NOMO-1 treated with DMSO at 0.1 percent for 48 hours (cell line): ENCODE data around the gene SLX9.

Experiments used
- DNase-seq: peaks from one replicate; lab custom pipeline; 2025; ENCODE audit not compliant: unreplicated experiment; lab: John Stamatoyannopoulos, UW

SLX9 gene

DNA sequence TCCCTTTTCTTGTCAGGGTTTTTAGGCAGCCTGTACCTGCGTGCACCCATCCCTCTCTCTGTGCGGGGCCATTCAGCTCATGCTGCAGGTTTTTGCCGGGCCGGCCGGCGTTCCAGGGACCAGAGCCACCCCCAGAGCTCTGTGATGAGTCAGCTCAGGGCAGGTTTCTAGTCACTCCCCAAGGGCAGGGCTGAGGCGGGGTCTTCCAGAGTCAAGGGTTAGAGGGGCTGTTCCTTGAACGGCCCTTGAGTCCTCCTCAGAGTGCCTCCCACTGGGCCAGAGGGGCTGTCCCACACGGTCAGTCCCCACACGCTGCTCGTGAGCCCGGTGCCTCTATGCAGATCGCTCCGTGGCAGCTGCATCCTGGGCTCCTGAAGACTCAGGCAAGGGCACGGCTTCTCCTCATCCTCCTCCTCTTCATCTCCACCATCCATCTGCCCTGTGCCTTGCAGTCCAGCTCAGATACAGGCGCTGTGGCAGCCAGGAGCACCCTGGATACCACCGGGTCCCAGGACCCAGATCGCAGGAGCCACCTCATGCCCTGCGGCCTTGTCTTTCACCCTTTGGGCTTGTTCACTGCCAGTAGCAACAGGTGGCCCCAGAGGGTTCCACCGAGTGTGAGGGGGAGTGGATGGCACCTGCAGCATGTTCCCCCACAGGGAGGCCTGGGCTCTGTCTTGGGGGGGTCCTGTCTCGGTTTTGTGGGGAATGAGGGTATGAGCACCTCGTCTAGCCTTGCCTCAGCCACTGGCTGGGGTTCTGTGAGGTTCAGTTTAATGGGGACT is 17.4 kb downstream of the SLX9 start:
- no peak for DNase-seq

DNA sequence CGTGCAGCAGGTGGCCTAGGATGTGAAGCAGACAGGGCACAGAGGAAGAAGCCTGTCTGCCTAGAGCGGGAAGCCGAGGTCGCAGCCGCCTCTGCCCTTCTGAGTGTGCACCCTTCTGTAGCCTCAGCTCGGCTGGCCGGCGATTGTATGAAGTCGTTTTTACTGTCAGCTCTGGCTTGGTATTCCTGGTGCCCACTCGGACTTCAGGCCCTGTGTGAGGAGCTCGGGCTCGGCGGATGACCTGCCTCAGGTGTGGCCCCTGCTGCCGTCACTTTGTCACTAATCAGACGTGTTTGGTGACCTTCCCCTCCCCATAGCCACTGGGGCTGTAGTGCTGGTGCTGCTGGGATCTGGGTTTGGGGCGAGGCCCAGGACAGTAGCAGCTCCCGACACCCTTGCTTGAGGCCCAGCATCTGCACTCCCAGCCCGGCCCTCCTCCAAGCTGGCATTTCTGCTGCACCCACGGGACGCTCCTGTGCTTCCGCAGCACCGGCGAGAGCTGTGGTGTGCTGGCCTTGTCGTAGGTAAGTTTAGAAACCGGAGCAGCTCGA is 18.1 kb downstream of the SLX9 start:
- no peak for DNase-seq

- no peak for DNase-seq
Measured at GRCh38 chr21:44958471-44959191, 18.8 kb downstream of the SLX9 start.

- DNase-seq: no peak
Measured at GRCh38 chr21:44959376-44960091, 19.7 kb downstream of the SLX9 start.

- DNase-seq: no peak
Measured at GRCh38 chr21:44960141-44961092, 20.6 kb downstream of the SLX9 start.

DNA sequence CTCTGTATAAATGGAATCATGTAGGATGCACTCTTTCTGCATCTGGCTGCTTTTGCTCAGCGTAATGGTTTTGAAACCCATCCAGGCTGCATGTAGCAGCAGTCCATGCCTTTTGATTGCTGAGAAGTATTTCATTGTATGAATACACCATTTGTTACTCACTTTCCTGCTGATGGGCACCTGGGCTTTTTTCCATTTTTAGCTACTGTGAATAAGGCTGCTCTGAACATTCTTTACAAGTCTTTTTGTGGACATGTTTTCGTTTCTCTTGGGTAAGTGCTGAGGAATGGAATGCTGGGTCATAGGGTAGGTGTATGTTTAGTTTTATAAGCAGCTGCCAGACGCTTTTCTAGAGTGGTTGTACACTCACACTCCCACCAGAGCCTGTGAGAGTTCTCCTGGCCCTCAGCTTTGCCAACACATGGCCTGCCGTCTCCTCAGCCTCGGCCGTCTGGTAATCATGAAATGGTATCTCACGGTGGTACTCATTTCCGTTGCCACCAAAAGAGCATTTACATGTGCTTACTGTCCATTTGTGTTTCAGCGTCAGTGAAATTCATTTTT is 22.7 kb downstream of the SLX9 start:
- no peak for DNase-seq

GRCh38 chr21:44964381-44964780 is 24.6 kb downstream of the SLX9 start:
- no peak for DNase-seq

GRCh38 chr21:44965251-44966022 is 25.6 kb downstream of the SLX9 start:
- no peak for DNase-seq

DNA sequence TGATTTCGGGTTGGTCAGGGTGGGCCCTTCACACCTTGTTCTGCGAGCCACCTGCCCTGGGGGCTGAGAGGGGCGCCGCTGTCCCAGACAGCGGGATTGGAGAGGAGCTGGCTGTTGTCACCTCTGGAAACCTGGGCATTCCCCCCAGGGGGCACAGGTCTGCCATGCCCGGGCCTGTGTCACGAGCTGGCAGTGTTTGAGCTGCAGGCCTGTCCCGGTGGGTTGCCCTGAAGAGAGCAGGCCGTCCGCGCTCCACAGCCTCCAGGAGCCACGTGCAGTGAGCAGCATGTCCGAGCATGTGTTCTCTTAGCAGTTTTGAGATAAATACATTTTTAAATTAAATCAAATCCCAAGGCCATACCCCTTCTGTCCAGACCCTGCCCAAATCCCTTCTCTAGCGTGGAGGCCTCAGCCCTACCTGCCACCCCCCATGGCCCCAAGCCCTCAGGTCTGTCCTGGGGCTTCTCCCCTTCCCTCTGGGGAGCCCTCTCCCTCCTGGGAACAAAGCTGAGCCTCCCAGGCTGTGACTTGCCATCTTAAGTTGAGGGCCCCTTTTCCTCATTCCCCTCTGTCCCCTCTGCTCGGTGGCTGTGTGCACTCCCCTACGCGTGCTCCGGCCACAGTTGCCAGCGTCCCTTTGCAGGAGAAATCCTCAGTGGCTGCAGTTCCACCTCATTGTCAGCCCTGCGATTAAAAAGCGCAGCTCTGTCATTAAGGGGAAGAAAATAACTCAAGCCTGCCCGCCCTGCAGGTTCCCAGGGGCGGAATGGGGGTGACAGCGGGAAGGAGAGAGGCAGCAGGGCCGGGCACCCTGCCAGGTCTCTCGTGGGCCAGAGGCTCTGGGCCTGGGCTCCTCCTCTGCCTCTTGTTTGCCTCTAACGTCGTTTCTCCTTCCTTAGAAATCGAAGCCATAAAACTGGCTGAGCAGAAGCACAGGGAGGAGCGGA is 26.6 kb downstream of the SLX9 start:
- no peak for DNase-seq

GRCh38 chr21:44967082-44968047 is 27.5 kb downstream of the SLX9 start:
- no peak for DNase-seq

- no peak for DNase-seq
Measured at GRCh38 chr21:44969066-44969670, 29.3 kb downstream of the SLX9 start.

DNA sequence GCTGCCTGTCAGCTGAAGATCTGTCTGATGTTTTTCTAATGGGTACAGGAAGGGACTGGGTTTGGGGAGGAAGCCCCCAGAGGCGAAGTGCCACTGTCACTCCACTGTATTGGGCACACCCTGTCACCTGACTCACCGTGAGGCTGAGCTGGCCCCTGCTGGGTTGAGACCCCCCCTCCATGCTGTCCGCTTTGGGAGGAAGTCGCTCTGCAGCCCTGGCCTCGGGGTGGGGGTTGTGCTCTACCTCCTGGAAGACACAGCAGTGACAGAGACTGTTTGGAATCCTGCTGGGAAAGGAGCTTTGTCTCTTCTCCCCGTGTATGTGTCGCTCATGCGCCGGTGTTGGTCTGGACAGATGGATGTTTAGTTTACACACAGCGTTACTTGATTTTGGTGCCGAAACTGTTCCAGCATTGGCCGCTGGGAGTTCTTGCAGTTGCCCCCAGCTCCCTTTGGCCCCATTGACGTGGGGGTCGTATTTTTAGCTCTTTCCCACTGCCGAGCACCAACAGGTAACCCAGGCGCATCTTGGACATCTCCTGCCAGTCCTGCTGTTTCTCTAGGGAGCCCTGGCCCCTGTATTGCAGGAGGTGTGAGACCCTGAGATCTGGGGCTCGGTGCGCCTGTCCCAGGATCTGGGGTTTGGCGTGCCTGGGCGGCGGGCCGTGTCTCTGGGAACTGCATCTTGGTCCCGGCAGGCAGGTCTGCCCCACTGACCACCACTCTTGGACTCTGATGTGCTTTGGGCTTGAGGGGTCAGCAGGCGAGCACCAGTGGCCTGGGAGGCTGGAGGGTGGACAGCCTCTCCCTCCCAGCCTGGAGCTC is 30.3 kb downstream of the SLX9 start:
- peak; percentile 5 for DNase-seq

DNA sequence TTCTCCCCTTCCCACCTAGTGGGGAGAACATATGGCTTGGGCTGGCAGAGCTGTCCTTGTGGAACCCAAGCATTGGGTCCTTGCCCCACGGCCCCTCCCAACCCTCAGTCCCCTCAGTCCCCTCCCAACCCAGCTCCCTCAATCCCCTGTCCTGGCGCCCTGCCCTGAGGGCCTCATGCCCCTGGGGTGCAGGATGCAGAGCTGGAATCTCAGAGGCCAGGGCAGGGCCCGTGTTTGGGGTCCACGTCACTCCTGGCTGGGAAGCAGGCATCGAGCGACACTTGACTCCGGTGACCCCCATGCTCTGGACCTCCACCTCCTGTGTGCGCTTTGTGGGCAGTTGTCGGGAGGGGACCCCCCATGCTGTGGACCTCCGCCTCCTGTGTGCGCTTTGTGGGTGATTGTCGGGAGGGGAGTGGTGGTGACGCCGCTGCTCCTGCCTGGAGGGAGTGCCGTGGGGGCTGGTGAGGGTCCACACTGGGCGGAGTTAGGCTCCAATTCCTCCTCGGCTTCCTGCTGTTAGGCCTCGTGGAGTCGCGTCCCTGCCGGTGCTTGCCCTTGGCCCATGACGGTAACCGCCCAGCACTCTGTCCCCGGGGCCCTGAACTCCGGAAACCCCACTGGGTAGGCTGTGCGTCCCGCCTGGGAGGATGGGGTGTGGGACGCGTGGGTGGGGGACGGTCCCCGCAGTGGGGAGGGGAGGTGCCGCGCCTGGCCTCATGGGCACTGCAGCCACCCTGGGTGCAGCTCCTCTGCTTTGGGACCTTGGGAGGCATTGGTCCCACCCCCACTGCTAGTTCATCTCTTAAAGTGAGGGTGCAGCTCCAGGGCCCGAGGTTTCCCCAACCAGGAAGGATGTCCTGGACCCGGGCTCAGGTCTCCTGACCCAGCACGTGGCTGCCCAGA is 31.2 kb downstream of the SLX9 start:
- no peak for DNase-seq

DNA sequence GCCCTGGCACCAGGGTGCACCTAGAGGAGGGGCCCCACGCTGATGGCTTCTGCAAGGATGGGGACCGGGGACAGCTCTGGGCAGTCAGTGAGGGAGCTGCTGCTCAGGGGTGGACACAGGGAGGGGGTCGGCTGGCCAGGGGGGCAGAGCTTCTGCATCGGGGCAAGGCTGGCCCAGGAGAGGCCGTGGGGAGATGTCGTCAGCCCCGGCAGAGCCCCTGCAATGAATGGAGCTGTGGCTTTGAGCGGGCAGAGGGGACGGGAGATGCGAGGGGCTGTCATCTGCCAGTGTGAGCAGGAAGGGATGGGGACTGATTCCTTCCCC is 31.8 kb downstream of the SLX9 start:
- DNase-seq: no peak

DNA sequence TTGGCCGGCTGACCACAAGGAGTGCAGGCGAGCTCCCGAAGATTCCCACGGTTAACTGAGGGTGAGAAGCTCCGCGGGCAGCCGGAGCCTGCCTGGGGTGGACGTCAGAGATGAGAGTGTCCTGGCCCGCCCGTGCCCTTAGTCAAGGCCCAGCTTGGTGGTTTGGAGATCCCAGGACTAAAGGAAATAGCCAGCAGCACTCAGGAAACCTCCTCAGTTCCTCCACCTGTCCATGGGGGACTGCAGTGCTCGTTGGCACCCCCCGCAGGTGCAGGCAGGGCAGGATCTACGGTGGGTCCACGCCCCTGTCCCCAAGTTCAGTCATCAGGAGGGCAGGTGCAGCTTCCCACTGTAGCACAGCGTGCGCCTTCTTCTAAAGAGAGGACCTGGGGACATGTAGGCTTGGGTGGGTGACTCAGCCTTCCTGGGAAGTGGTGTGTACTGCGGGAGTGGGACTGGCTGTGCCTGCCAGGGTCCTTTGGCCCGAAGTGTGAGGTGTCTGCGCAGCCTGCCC is 32.5 kb downstream of the SLX9 start:
- no peak for DNase-seq
